Hepatocyte (in vitro differentiated cells): Measurements from ENCODE around the gene DSCAML1.

Experiments used
- CTCF ChIP-seq: fragments of 200-600 bp; sonication (generic); IDR thresholded peaks from 2 replicates; pipeline ENCODE4 v1.5.1; 2016; ENCODE audit warnings: antibody characterized with exemption, mild to moderate bottlenecking; ENCODE audit not compliant: poor library complexity
- EZH2 ChIP-seq: fragments of 200-600 bp; sonication (generic); IDR thresholded peaks from 2 replicates; pipeline ENCODE4 v1.6.1; 2016; ENCODE audit warnings: antibody characterized with exemption, mild to moderate bottlenecking, borderline replicate concordance

- no peak for TF ChIP-seq CTCF
- no peak for TF ChIP-seq EZH2
These were observed 221.2 kb downstream of the DSCAML1 start for GRCh38 chr11:117575856-117576255.
